Stimulated activated naive CD4-positive, alpha-beta T cell treated with Interleukin-2 at 50 U/mL for 16 hours (primary cell): Measurements from ENCODE around the gene PTN.

Experiments used
- DNase-seq: peaks from one replicate; lab custom pipeline; 2025; lab: John Stamatoyannopoulos, UW

The PTN gene

GRCh38 chr7:137343281-137343841 lies at the start of gene PTN:
Gene PTN (minus strand): TSS chr7:137343733. CDS start chr7:137254973, 88,760 bp downstream.
- no peak for DNase-seq

GRCh38 chr7:137390076-137390475 lies 46.5 kb upstream of the PTN start:
- DNase-seq, result no peak

- DNase-seq, result no peak
Observed at GRCh38 chr7:137388916-137389315, 45.4 kb upstream of the PTN start.

- DNase-seq, result no peak
Observed at GRCh38 chr7:137386966-137387365, 43.4 kb upstream of the PTN start.

GRCh38 chr7:137381045-137381444 lies 37.5 kb upstream of the PTN start:
- DNase-seq, result no peak

- no peak for DNase-seq
Observed at GRCh38 chr7:137373507-137373906, 30.0 kb upstream of the PTN start.

- DNase-seq, result no peak
Observed at GRCh38 chr7:137371616-137372015, 28.1 kb upstream of the PTN start.

GRCh38 chr7:137366995-137367394 lies 23.5 kb upstream of the PTN start:
- no peak for DNase-seq

- DNase-seq, result no peak
Observed at GRCh38 chr7:137363683-137364082, 20.1 kb upstream of the PTN start.

- no peak for DNase-seq
Observed at GRCh38 chr7:137360087-137360679, 16.6 kb upstream of the PTN start.

GRCh38 chr7:137354961-137355360 lies 11.4 kb upstream of the PTN start:
- no peak for DNase-seq

GRCh38 chr7:137354396-137354795 lies 10.9 kb upstream of the PTN start:
- no peak for DNase-seq

GRCh38 chr7:137351941-137352340 lies 8.4 kb upstream of the PTN start:
- no peak for DNase-seq

GRCh38 chr7:137345799-137346449 lies 2.4 kb upstream of the PTN start:
- no peak for DNase-seq

- no peak for DNase-seq
Observed at GRCh38 chr7:137342828-137343261, 688 bp downstream of the PTN start.

GRCh38 chr7:137342265-137342664 lies 1.3 kb downstream of the PTN start:
- no peak for DNase-seq

- no peak for DNase-seq
Observed at GRCh38 chr7:137337902-137338301, 5.6 kb downstream of the PTN start.

- DNase-seq, result no peak
Observed at GRCh38 chr7:137335814-137336213, 7.7 kb downstream of the PTN start.

- no peak for DNase-seq
Observed at GRCh38 chr7:137331378-137331777, 12.2 kb downstream of the PTN start.

- DNase-seq, result no peak
Observed at GRCh38 chr7:137329411-137329810, 14.1 kb downstream of the PTN start.

GRCh38 chr7:137328373-137329120 lies 15.0 kb downstream of the PTN start:
- DNase-seq, result no peak

GRCh38 chr7:137325927-137326326 lies 17.6 kb downstream of the PTN start:
- DNase-seq, result no peak
